SU-DHL-6 (cell line): ENCODE measurements around the gene NT5C2.

Source experiments
- CTCF ChIP-seq: fragments of 200-600 bp; sonication (generic); IDR thresholded peaks from one replicate; pipeline ENCODE4 v1.5.1; 2017; ENCODE audit warnings: antibody characterized with exemption, mild to moderate bottlenecking, low read length, moderate library complexity; ENCODE audit not compliant: insufficient read depth, poor library complexity, severe bottlenecking
- EZH2phosphoT487 ChIP-seq: fragments of 200-600 bp; sonication (generic), shearing (Covaris generic); conservative IDR thresholded peaks from 2 replicates; pipeline ENCODE4 v1.6.1; 2018; ENCODE audit warnings: mild to moderate bottlenecking, antibody characterized with exemption, low read length, moderate library complexity, mixed read lengths

DNA sequence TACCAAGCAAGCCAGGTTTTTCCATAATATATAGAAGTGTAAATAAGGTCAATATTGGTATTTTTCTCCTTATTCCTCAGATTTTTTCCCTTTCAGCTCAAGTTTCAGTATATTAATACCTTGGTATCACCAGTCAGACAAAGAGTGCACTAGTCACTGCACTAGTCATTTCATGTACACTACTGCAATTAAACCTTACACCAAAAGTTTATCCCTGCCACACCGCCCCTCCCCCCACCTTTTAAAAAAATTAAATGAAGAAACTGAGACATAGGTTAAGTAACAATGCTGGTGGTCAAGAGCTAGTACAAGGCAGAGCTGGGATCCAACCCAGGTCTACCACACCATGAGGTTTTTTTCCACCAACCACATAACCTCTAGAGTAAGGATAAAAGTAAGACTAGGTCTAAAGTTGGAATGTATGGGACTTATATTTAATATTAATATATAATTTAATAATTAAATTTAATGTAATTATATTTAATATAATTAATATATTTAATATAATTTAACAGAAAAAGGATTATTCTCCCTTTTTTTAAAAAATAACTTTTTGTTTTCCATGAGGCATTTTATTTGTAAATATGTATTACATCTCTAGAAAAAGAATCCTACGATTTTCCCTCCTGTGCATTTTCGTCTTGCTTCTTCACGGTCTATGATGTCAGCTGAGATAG is 68.5 kb downstream of the NT5C2 start:
- no peak for TF ChIP-seq CTCF
- no peak for TF ChIP-seq EZH2phosphoT487
